HG02852 (cell line): ENCODE measurements around the gene PRKCE.

ENCODE experiments used
- ATAC-seq: cut with Tn5 transposase; IDR thresholded peaks from one replicate; pipeline ENCODE4 v1.9.1; 2021; ENCODE audit warnings: mild to moderate bottlenecking, moderate library complexity; ENCODE audit not compliant: unreplicated experiment

PRKCE gene

GRCh38 chr2:45799679-45800381, 148.4 kb downstream of the PRKCE start:
- ATAC-seq = no peak

- no peak for ATAC-seq
Measured at GRCh38 chr2:45802499-45803138, 151.1 kb downstream of the PRKCE start.

- no peak for ATAC-seq
Measured at GRCh38 chr2:45804987-45805755, 153.7 kb downstream of the PRKCE start.

GRCh38 chr2:45806563-45807358, 155.3 kb downstream of the PRKCE start:
- ATAC-seq = no peak

DNA sequence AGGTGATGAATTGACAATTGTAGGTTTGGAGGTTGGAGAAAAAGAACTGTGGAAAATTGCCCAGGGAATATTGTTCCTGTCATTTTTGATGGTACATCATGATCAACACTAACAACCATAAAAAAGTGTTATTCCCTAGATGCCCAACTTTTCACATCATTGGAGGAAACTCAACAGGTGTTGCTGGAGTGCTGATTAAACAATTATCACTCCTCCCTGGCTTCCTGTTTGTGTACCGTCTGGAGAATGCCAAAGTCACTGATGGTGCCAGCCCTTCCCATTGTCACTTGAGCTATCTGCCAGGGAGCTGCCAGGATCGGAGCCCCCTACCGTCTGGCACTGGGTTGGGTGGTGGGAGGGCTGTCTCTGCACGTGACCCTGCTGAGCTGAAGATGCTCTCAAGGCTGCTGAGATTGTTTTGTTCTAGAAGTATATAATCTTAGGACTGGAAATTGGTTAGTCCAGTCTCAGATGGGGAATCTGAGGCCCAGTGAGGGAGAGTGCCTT, 156.9 kb downstream of the PRKCE start:
- ATAC-seq = no peak

- ATAC-seq = no peak
Measured at GRCh38 chr2:45809205-45809604, 157.7 kb downstream of the PRKCE start.

GRCh38 chr2:45812011-45812500, 160.6 kb downstream of the PRKCE start:
- no peak for ATAC-seq

GRCh38 chr2:45813003-45813941, 161.8 kb downstream of the PRKCE start:
- no peak for ATAC-seq

- no peak for ATAC-seq
Measured at GRCh38 chr2:45814488-45814887, 163.0 kb downstream of the PRKCE start.

- no peak for ATAC-seq
Measured at GRCh38 chr2:45814951-45815621, 163.6 kb downstream of the PRKCE start.

DNA sequence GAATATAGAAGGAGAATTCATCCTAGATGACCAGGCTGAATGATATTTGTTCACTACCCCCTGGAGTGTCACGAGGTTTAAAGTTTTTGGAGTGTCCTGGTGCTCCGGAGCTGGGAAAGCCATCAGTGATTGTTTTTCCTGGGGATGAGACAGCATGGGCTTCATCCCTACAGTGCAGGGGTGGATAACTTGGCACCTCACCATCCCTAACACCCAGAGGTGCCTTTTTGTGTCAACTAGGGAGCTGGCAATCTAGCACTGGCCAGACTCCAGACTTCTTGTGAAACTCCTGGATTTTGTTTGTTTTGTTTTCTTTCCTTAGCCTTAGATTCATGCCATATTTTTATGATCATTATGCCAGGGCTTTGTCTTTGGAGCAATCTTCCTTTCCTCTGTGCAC, 164.8 kb downstream of the PRKCE start:
- ATAC-seq = no peak

DNA sequence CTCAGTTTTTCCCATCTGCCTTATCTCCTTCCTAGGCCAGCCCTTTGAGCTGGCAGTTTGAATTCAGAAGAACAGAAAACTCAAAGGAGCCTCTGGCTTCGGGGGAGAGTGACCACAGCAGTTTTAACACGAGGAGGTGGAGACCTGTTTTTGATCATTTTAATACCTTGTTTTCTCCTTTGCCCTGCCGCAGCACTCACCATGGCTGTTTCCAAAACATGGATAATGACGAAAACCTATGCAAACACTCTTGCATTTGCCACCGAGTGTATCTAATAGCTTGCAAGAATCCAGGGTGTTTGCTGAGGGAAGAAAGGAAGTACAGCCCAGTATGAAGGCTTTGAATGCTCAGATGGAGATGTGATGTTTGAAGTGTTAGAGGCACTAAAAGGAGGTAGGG, 167.1 kb downstream of the PRKCE start:
- ATAC-seq = no peak

DNA sequence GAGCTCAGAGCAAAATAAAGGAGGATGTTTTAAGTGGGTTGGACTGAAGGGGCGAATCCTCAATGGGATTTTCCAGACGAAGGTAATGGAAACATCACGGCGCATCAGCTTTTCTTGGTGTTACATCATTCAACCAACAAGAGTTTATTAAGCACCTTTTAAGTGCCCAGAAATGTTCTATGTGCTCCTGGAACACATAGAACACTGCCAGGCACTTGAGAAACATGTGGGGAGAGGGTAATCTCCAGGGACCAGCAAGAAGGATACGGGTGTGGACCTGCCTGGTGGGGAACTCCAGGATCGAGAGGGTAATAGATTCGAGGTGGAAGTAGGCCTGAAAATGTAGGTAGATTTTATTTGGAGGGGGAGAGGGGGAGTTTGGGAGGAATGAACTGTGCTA, 168.6 kb downstream of the PRKCE start:
- ATAC-seq = no peak

DNA sequence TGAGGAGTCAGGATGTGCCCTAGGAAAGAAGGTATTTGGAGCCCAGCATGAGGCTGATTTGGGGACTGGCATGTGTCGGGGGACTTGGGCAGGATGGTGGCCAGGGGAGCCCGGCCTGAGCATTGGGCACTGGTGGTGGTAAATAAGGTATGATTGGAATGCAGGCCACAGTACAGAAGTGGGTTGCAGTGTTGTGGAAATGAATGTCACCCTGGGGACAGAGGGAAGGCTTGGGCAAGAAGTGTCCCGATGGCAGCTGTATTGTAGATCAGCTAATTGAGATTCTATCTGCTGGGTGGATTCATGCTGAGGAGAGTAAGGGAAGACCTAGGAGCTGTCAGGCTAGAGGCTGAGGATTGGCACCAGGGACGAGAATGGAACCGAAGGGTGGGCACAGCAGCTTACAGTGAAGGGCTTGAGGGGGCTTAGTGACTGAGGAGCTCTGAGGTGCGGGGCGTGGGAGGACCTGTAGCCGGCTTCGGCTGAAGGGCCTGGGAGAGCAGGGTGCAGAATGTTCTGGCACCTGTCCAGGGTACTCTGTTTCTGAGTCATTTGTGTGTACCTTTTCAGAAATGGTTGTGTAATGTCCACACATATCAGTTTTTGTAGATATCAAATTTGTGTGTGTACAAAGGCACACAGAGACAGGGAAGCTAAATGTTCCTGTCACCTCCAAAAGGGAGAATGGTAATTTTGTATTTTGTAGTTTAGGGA, 170.2 kb downstream of the PRKCE start:
- ATAC-seq = no peak

- no peak for ATAC-seq
Measured at GRCh38 chr2:45822272-45822630, 170.8 kb downstream of the PRKCE start.

DNA sequence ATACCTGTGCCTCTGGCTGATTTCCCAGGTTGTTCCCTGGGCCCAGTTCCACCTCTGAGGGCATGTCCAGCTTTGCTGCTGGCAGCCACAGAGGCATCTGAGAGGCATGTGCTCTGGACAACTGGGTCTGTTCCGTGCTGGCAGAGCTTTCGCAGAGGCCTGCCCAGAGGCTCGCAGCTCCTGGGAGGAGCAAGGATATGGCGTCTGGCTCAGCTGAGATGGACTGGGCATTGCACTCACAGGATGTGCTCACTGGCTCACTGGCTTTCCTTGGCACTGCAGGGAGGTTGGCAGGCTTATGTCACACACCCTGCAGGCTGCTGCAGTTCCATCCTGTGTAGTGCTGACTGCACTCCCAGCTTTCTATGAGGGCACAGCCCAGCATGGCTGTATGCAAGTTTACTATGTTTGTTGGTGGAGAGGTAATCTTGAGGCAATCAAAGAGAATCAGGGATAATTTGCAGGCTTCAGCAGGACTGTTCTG, 172.3 kb downstream of the PRKCE start:
- no peak for ATAC-seq

DNA sequence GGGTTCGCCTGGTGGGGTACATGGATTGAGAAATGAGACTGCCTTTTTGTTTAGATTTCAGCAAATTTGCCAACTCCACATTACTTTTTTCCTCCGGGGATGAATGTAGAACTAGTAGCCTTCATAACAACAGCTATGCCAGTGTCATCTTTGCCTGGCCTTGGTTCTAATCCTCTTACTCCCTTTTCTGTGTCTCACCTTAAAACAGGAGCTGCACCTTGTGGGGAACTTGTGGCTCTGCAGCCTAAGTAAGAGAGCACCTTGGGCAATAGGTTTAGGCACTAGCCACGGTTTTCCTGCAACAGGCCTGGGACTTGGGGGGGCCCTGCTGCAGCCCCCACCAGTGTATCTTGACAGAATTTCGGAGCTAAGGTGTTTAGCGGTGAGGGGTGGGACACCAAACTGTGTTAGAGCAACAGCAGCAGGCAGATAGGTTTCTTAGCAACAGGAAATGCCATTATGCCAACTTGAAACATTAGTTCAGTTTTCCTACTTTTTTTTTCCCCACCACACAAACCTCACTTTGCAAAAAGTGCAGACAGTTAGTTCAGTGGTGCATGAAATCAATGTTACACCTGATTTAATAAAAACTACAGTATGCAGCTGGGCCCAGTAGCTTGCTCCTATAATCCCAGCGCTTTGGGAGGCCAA, 173.7 kb downstream of the PRKCE start:
- no peak for ATAC-seq

- ATAC-seq = no peak
Measured at GRCh38 chr2:45826460-45826859, 175.0 kb downstream of the PRKCE start.
